CD4-positive, CD25-positive, alpha-beta regulatory T cell (primary cell): ENCODE measurements around the gene PCSK1N. TPM values are rescaled to one million over a fixed set of nuclear protein-coding genes. Genes with fewer than 3 reads are reported as not detected.
A peak's percentile ranks its signal among the peaks of the same experiment; 100 is the strongest.

Source experiments
- ATAC-seq, 2 donors: fragments of 150-1000 bp; cut with Tn5 transposase; one replicate each; pipeline ENCODE4 v1.10.0; 2021; ENCODE audit warnings: low read depth in 2 of 2, moderate number of reproducible peaks in 2 of 2, moderate library complexity in 1 of 2
- DNase-seq, 3 donors: peaks; one replicate each; pipeline versions ENCODE4 v3.0.0 to v3.0.0-alpha.2; 2012 to 2022; ENCODE audit warnings: mixed read lengths in 1 of 3
- H3K27ac ChIP-seq: one replicate; pipeline ENCODE4 v1.7.0; 2013; ENCODE audit warnings: mild to moderate bottlenecking, low read length; ENCODE audit not compliant: insufficient read depth, poor library complexity, severe bottlenecking
- H3K27me3 ChIP-seq: one replicate; pipeline ENCODE4 v1.7.0; 2013; ENCODE audit warnings: low read length; ENCODE audit not compliant: control insufficient read depth, insufficient read depth
- H3K36me3 ChIP-seq: one replicate; pipeline ENCODE4 v1.7.0; 2013; ENCODE audit warnings: mild to moderate bottlenecking, low read length, moderate library complexity; ENCODE audit not compliant: control insufficient read depth, insufficient read depth
- H3K4me1 ChIP-seq: 2 replicates; pipeline ENCODE4 v1.7.0; 2013; ENCODE audit warnings: mild to moderate bottlenecking, low read length; ENCODE audit not compliant: insufficient read depth, control insufficient read depth, poor library complexity, severe bottlenecking
- H3K4me3 ChIP-seq: one replicate; pipeline ENCODE4 v1.7.0; 2013; ENCODE audit warnings: low read depth, mild to moderate bottlenecking, low read length, moderate library complexity
- H3K9me3 ChIP-seq, 2 experiments: 1 replicate in 1 of 2; 2 replicates in 1 of 2; pipeline ENCODE4 v1.7.0; 2013; ENCODE audit warnings: low read length in 2 of 2, mild to moderate bottlenecking in 1 of 2, moderate library complexity in 1 of 2; ENCODE audit not compliant: control insufficient read depth in 2 of 2
- H3K27ac Mint-ChIP-seq, 3 donors: one replicate each; pipeline ENCODE4 v1.8.0; 2020 to 2022; ENCODE audit warnings: mild to moderate bottlenecking in 3 of 3, mixed read lengths in 3 of 3, moderate library complexity in 2 of 3
- H3K27me3 Mint-ChIP-seq: one replicate; pipeline ENCODE4 v1.8.0; 2022; ENCODE audit warnings: mild to moderate bottlenecking, mixed read lengths
- H3K36me3 Mint-ChIP-seq: one replicate; pipeline ENCODE4 v1.8.0; 2020; ENCODE audit warnings: mixed read lengths
- H3K4me1 Mint-ChIP-seq, 4 donors: one replicate each; pipeline ENCODE4 v1.8.0; 2020 to 2022; ENCODE audit warnings: mixed read lengths in 4 of 4, mild to moderate bottlenecking in 1 of 4
- H3K4me3 Mint-ChIP-seq, 4 donors: one replicate each; pipeline ENCODE4 v1.8.0; 2020 to 2022; ENCODE audit warnings: mild to moderate bottlenecking in 4 of 4, mixed read lengths in 4 of 4, moderate library complexity in 3 of 4
- H3K9me3 Mint-ChIP-seq, 7 donors: one replicate each; pipeline ENCODE4 v1.8.0; 2020 to 2022; ENCODE audit warnings: mixed read lengths in 7 of 7, mild to moderate bottlenecking in 3 of 7, moderate library complexity in 2 of 7
- polyA plus RNA-seq, 4 donors: library from polyadenylated mRNA; unstranded; fragments of 300-500 nt; fragmentation: Illumina TruSeq; gene quantifications; one replicate each; pipeline ENCODE4 v1.2.3, GENCODE V29; 2021
- total RNA-seq: library from RNA; stranded (reverse); gene quantifications from one replicate; pipeline ENCODE4 v1.2.3, GENCODE V29; 2022

The PCSK1N gene
- total and polyA plus RNA-seq, 5 donors from 2014 or later: 1.4 to 9.2 (median 4.1) TPM

- Mint-ChIP-seq H3K36me3 (peaks cover 5% of the 10 kb centered on the region), H3K27ac (peak overlapping the region; percentile 8 to 99 (median 32)), H3K4me3 (peak overlapping the region; percentile 82 to 98 (median 94)), H3K27me3 (no peaks in the 10 kb centered on the region), H3K4me1 (peaks cover 3 to 11% (median 7%) of the 10 kb centered on the region in 4 donors), H3K9me3 (no peaks in the 10 kb centered on the region)
- Histone ChIP-seq H3K27me3 (no peaks in the 10 kb centered on the region), H3K4me1 (no peaks in the 10 kb centered on the region), H3K4me3 (peak overlapping the region; percentile 61), H3K36me3 (no peaks in the 10 kb centered on the region), H3K9me3 (no peaks in the 10 kb centered on the region), H3K27ac (peak overlapping the region; percentile 93)
- no peak for ATAC-seq
- no peak for DNase-seq
These were observed 32.6 kb downstream of the PCSK1N start for GRCh38 chrX:48802905-48803200.

DNA sequence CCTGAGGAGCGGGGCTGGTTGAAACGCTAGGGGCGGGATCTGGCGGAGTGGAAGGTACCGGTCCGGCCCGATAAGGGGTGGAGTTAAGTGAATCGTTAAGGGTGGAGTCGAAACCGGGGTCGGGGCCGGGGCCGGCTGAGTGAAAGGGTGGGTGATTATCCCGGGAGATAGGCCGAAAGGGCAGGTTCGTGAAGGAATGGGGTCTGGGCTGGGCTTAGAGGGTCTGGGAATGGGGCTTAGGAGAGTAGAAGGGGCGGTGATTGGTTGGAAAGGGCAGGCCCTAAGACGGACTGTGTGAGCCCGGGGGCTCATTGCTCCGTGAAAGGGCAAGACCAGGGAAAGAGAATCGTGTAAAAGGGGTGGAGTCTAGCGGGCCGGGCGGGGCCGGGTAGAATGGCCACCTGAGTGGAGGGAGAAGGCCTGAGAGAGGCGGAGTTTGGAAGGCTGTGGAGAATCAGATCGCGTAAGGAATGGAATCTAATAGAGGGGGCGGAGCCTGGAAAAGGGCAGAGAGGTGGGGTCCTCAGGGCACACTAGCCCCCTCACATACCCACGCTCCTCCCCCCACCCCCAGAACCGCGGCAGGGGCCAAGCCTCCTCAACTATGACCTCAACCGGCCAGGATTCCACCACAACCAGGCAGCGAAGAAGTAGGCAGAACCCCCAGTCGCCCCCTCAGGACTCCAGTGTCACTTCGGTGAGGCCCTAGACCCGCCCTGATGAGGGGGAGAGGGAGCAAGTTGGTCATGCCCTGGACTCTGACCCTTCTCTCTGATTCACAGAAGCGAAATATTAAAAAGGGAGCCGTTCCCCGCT lies 33.1 kb downstream of the PCSK1N start:
- peaks cover 3 to 11% (median 7%) of the 10 kb centered on the region in 4 donors for H3K4me1 Mint-ChIP-seq
- ATAC-seq: no peak
- peak overlapping the region; percentile 61 for H3K4me3 ChIP-seq

GRCh38 chrX:48801280-48802088 lies 33.9 kb downstream of the PCSK1N start, which contains the start of gene HDAC6:
Gene HDAC6, plus strand, starts transcription at chrX:48802067. Its CDS starts 626 bp downstream, at chrX:48802693.
- H3K4me3 Mint-ChIP-seq: peak within 1 kb of the TSS; percentile 91 to 98 (median 95)
- peak within 1 kb of the TSS; percentile 85 for H3K4me3 ChIP-seq

More for the DNA sequence above, 33.1 kb downstream of the PCSK1N start:
- DNase-seq: peak in 2 of 3 donors; percentile 64 to 75
- Histone ChIP-seq H3K9me3 (no peaks in the 10 kb centered on the region), H3K27me3 (no peaks in the 10 kb centered on the region), H3K4me1 (no peaks in the 10 kb centered on the region), H3K27ac (peak overlapping the region; percentile 93), H3K36me3 (no peaks in the 10 kb centered on the region)
- Mint-ChIP-seq H3K27me3 (no peaks in the 10 kb centered on the region), H3K27ac (peak overlapping the region; percentile 98 to 99 (median 99)), H3K36me3 (peaks cover 5% of the 10 kb centered on the region), H3K4me3 (peak overlapping the region; percentile 91 to 98 (median 95)), H3K9me3 (no peaks in the 10 kb centered on the region)

GRCh38 chrX:48800574-48801279 lies 34.7 kb downstream of the PCSK1N start:
- H3K27me3 Mint-ChIP-seq: no peaks in the 10 kb centered on the region
- H3K27me3 ChIP-seq: no peaks in the 10 kb centered on the region
- H3K9me3 Mint-ChIP-seq: no peaks in the 10 kb centered on the region
- no peaks in the 10 kb centered on the region for H3K36me3 ChIP-seq
- peak overlapping the region; percentile 85 for H3K4me3 ChIP-seq
- peak overlapping the region; percentile 89 for H3K27ac ChIP-seq
- H3K4me1 Mint-ChIP-seq: peaks cover 3 to 11% (median 7%) of the 10 kb centered on the region in 4 donors
- DNase-seq: peak in 1 of 3 donors; percentile 7
- H3K4me1 ChIP-seq: no peaks in the 10 kb centered on the region
- H3K9me3 ChIP-seq: no peaks in the 10 kb centered on the region
- peak overlapping the region; percentile 97 to 99 (median 99) for H3K27ac Mint-ChIP-seq
- H3K36me3 Mint-ChIP-seq: peaks cover 5% of the 10 kb centered on the region
- peak overlapping the region; percentile 91 to 98 (median 95) for H3K4me3 Mint-ChIP-seq
- ATAC-seq: no peak

More at GRCh38 chrX:48801280-48802088, 33.9 kb downstream of the PCSK1N start, which contains the start of gene HDAC6:
- no peaks in the 10 kb centered on the region for H3K36me3 ChIP-seq
- Mint-ChIP-seq H3K4me1 (peaks cover 3 to 11% (median 7%) of the 10 kb centered on the region in 4 donors), H3K9me3 (no peaks in the 10 kb centered on the region), H3K27me3 (no peaks in the 10 kb centered on the region), H3K27ac (peak within 1 kb of the TSS; percentile 98 to 99 (median 99)), H3K36me3 (peaks cover 5% of the 10 kb centered on the region)
- no peaks in the 10 kb centered on the region for H3K4me1 ChIP-seq
- DNase-seq (peak; percentile 92 to 98 (median 95)), ATAC-seq (peak; percentile 87 to 89)
- H3K27ac ChIP-seq: peak within 1 kb of the TSS; percentile 93
- H3K27me3 ChIP-seq: no peaks in the 10 kb centered on the region
- no peaks in the 10 kb centered on the region for H3K9me3 ChIP-seq

DNA sequence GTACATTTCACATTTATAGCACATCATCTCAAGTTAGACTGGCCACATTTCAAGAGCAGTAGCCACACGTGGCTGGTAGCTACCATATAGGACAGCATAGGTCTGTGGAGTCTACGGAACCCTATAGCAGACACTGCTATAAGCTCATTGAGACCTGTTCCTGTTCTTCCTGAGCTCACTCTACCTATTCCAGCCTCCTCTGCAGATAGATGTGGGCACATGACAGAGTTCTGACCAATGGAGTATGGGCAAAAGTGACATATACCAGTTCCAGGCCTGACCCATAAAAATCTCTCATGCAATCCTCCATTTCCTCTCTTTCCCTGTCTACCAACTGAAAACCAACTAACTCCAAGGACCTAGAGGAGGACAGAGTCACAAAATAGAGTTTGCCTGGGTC lies 37.1 kb downstream of the PCSK1N start:
- H3K4me3 ChIP-seq: no peak overlapping the region
- no peaks in the 10 kb centered on the region for H3K9me3 ChIP-seq
- H3K27me3 Mint-ChIP-seq: no peaks in the 10 kb centered on the region
- no peaks in the 10 kb centered on the region for H3K9me3 Mint-ChIP-seq
- H3K4me1 Mint-ChIP-seq: peaks cover 3 to 11% (median 5%) of the 10 kb centered on the region in 4 donors
- no peaks in the 10 kb centered on the region for H3K27me3 ChIP-seq
- H3K36me3 ChIP-seq: no peaks in the 10 kb centered on the region
- ATAC-seq (no peak), DNase-seq (no peak)
- peaks cover 3% of the 10 kb centered on the region for H3K36me3 Mint-ChIP-seq
- no peak overlapping the region for H3K27ac ChIP-seq
- H3K27ac Mint-ChIP-seq: no peak overlapping the region
- H3K4me3 Mint-ChIP-seq: no peak overlapping the region
- H3K4me1 ChIP-seq: no peaks in the 10 kb centered on the region

DNA sequence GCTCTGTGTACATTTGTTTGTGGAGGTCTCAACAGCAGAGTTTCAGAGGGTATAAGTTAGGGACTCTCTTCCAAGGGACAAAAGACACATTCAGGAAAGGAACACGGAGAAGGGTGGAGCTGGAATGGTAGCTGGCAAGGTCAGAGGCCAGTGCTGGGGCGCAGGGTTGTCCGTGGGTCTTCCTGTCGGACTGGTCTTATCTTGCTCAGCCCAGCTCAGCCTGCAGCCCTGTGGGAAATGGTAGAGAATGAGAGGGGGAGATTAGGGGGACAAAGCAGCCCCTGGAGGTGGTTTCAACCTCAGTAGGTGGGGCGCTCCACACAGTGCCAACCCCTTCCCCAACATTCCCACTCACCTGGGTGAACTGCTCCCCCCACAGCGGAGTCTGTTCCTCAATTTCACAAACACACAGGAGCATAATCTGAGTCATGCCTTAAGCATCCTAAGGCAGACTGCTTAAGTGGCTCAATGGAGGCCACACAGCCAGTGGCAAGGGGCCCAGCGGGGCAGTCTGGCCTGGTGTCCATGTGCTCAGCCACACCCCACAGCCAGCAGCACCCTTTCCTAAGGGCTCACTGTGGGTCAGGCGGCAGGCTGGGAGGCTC lies 40.4 kb downstream of the PCSK1N start:
- Histone ChIP-seq H3K36me3 (no peaks in the 10 kb centered on the region), H3K27me3 (no peaks in the 10 kb centered on the region), H3K27ac (no peak overlapping the region), H3K9me3 (no peaks in the 10 kb centered on the region), H3K4me3 (no peak overlapping the region), H3K4me1 (no peaks in the 10 kb centered on the region)
- no peaks in the 10 kb centered on the region for H3K27me3 Mint-ChIP-seq
- no peak for ATAC-seq
- H3K4me3 Mint-ChIP-seq: no peak overlapping the region
- no peaks in the 10 kb centered on the region for H3K9me3 Mint-ChIP-seq
- H3K4me1 Mint-ChIP-seq: no peaks in the 10 kb centered on the region
- H3K36me3 Mint-ChIP-seq: peaks cover 3% of the 10 kb centered on the region
- no peak overlapping the region for H3K27ac Mint-ChIP-seq
- DNase-seq: no peak

GRCh38 chrX:48794340-48794910 lies 41.0 kb downstream of the PCSK1N start:
- peaks cover 0 to 6% (median 0%) of the 10 kb centered on the region in 4 donors for H3K4me1 Mint-ChIP-seq

More at GRCh38 chrX:48794340-48794910, 41.0 kb downstream of the PCSK1N start:
- Histone ChIP-seq H3K9me3 (no peaks in the 10 kb centered on the region), H3K4me1 (peaks cover 4% of the 10 kb centered on the region), H3K27me3 (no peaks in the 10 kb centered on the region), H3K4me3 (no peak overlapping the region), H3K27ac (no peak overlapping the region), H3K36me3 (no peaks in the 10 kb centered on the region)
- Mint-ChIP-seq H3K4me3 (no peak overlapping the region), H3K36me3 (peaks cover 3% of the 10 kb centered on the region), H3K27me3 (no peaks in the 10 kb centered on the region), H3K9me3 (no peaks in the 10 kb centered on the region), H3K27ac (peak overlapping the region in 1 of 3 donors; percentile 53)
- DNase-seq (no peak), ATAC-seq (no peak)
